RWPE1 (cell line): ENCODE results near the gene NUP210L.

Experiments used
- CTCF ChIA-PET: fragments of 350-600 bp; sonication (Branson Sonifier 250); formaldehyde crosslinking; extraction: SDS; loops from one replicate; lab custom pipeline; 2021; lab: Yijun Ruan, JAX
- POLR2A ChIA-PET: fragments of 400-600 bp; formaldehyde crosslinking; extraction: SDS; loops from one replicate; lab custom pipeline; 2020; ENCODE audit warnings: antibody characterized with exemption; ENCODE audit not compliant: low non-redundant PET; lab: Yijun Ruan, JAX
- DNase-seq: peaks from one replicate; pipeline ENCODE4 v3.0.0; 2012; ENCODE audit warnings: low spot score
- H3K27ac ChIP-seq: fragments of 450-650 bp; 2 replicates; pipeline ENCODE4 v1.5.1; 2017
- CTCF ChIP-seq: fragments of 450-650 bp; conservative IDR thresholded peaks from 2 replicates; pipeline ENCODE4 v1.5.1; 2017; ENCODE audit warnings: low read depth, mild to moderate bottlenecking

Gene NUP210L

GRCh38 chr1:153962088-153963029, 192.5 kb downstream of the NUP210L start:
- TF ChIP-seq CTCF: no peak
- POLR2A ChIA-PET: interaction anchor here (0.5 to 1.3 kb wide), 2 partner anchors 24 to 261 kb away, joined by 3 to 4 read pairs; partner anchors contain the start of gene RAB13
- H3K27ac ChIP-seq: peak overlapping the region; percentile 98
- DNase-seq: no peak
- CTCF ChIA-PET: interaction anchor here (0.7 to 1.9 kb wide), 4 partner anchors 16 to 142 kb away, joined by 3 to 5 read pairs (median 4); partner anchors contain the start of genes DENND4B and RAB13

- POLR2A ChIA-PET: no interaction called here
- DNase-seq: no peak
- CTCF ChIA-PET: interaction anchor here (0.6 to 0.7 kb wide), 2 partner anchors 19 to 123 kb away, joined by 4 to 5 read pairs; no protein-coding TSS in a partner anchor
- no peak overlapping the region for H3K27ac ChIP-seq
- TF ChIP-seq CTCF: no peak
Observed at GRCh38 chr1:153961421-153961820, 193.5 kb downstream of the NUP210L start.

GRCh38 chr1:153960206-153960605, 194.7 kb downstream of the NUP210L start:
- no peak for DNase-seq
- POLR2A ChIA-PET: no interaction called here
- H3K27ac ChIP-seq: peak overlapping the region; percentile 90
- CTCF ChIA-PET: interaction anchor here (0.7 kb wide), 1 partner anchor 344 kb away, joined by 3 read pairs; the partner anchor contains the start of gene S100A14
- no peak for TF ChIP-seq CTCF

- POLR2A ChIA-PET: no interaction called here
- no peak for DNase-seq
- CTCF ChIA-PET: no interaction called here
- no peak for TF ChIP-seq CTCF
- H3K27ac ChIP-seq: peak overlapping the region; percentile 90
Observed at GRCh38 chr1:153959454-153959853, 195.4 kb downstream of the NUP210L start.

- ChIA-PET CTCF (interaction anchor here (0.5 to 1.0 kb wide), 4 partner anchors 8 to 216 kb away, joined by 4 to 8 read pairs (median 4); partner anchors contain the start of gene DENND4B), POLR2A (no interaction called here)
- DNase-seq: no peak
- no peak for TF ChIP-seq CTCF
- H3K27ac ChIP-seq: peak overlapping the region; percentile 90
Observed at GRCh38 chr1:153958961-153959260, 196.0 kb downstream of the NUP210L start.

- ChIA-PET CTCF (interaction anchor here (0.5 to 1.9 kb wide), 5 partner anchors 9 to 216 kb away, joined by 4 to 8 read pairs (median 5); partner anchors contain the start of gene DENND4B), POLR2A (no interaction called here)
- peak; percentile 97 for DNase-seq
- no peak for TF ChIP-seq CTCF
- H3K27ac ChIP-seq: peak within 1 kb of the TSS; percentile 90
Observed at GRCh38 chr1:153958111-153958960, 196.5 kb downstream of the NUP210L start, which contains the start of gene CRTC2. CRTC2 (minus strand) TSS chr1:153958612; CDS start chr1:153958497, 115 bp downstream.
